GM12872 (cell line): ENCODE measurements around the gene PPP1R12B.
A peak's percentile ranks its signal among the peaks of the same experiment; 100 is the strongest.

ENCODE experiments used
- TF ChIP-seq, protein P1 (sequence below): IDR thresholded peaks from 3 replicates; pipeline ENCODE4 v1.5.1; 2011; ENCODE audit warnings: low read depth, mild to moderate bottlenecking, low read length, moderate library complexity; ENCODE audit not compliant: insufficient read depth

PPP1R12B gene

GRCh38 chr1:202568826-202569225 lies 220.3 kb downstream of the PPP1R12B start:
- TF ChIP-seq, protein P1, sequence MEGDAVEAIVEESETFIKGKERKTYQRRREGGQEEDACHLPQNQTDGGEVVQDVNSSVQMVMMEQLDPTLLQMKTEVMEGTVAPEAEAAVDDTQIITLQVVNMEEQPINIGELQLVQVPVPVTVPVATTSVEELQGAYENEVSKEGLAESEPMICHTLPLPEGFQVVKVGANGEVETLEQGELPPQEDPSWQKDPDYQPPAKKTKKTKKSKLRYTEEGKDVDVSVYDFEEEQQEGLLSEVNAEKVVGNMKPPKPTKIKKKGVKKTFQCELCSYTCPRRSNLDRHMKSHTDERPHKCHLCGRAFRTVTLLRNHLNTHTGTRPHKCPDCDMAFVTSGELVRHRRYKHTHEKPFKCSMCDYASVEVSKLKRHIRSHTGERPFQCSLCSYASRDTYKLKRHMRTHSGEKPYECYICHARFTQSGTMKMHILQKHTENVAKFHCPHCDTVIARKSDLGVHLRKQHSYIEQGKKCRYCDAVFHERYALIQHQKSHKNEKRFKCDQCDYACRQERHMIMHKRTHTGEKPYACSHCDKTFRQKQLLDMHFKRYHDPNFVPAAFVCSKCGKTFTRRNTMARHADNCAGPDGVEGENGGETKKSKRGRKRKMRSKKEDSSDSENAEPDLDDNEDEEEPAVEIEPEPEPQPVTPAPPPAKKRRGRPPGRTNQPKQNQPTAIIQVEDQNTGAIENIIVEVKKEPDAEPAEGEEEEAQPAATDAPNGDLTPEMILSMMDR = no peak

DNA sequence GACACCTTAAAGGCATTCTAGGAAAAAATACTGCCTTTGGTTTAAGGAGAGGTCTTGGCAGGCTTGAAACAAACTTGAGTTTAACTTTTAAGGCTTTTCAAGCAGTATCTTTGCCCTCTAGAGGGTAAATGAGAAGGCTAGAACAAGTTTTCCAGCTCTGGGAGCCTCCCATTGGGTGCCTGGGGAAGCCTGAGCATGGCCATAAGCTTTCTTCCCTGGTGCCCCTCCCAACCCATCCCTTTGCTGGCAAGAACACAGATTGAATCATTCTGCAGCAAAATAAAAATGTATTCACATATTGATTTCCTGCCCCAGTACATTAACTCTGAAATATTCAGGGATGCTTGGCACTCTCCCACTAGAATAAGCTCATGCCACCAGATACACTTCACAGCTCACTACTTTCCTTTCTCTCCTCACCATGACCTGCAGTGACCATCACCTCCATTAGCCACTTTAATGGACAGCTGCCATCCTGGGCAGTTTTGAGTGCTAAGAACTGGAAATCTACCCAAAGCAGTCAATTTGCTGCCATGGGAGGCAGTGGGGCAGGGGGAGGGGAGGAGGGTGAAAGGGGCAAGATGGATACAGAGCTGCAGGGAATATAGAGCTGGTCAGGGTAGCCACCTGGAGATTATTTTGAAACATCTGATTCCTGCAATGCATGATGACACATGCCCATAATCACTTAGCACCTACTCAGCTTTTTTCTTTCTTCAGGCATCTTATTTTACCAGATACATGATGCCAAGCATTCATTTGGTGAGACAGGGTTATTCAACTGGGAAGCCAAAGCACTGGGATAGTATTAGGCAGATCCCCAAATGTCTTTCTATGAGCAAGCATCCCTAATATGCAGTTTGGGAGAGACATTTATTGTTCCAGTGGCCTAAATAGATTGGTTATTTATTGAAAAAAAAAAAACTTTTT lies 221.2 kb downstream of the PPP1R12B start:
- TF ChIP-seq, protein P1 = no peak

GRCh38 chr1:202571719-202572339 lies 223.3 kb downstream of the PPP1R12B start:
- TF ChIP-seq, protein P1 = peak; percentile 87

- TF ChIP-seq, protein P1 = no peak
Observed at GRCh38 chr1:202572867-202573266, 224.4 kb downstream of the PPP1R12B start.

- TF ChIP-seq, protein P1 = no peak
Observed at GRCh38 chr1:202575918-202576653, 227.6 kb downstream of the PPP1R12B start.

- TF ChIP-seq, protein P1 = no peak
Observed at GRCh38 chr1:202576816-202577215, 228.3 kb downstream of the PPP1R12B start.

- TF ChIP-seq, protein P1 = no peak
Observed at GRCh38 chr1:202577381-202577780, 228.9 kb downstream of the PPP1R12B start.
